NCI-H226 (cell line): ENCODE measurements around the gene ZBTB7C.

Source experiments
- DNase-seq: peaks from one replicate; pipeline ENCODE4 v3.0.0-alpha.2; 2015

ZBTB7C gene

DNA sequence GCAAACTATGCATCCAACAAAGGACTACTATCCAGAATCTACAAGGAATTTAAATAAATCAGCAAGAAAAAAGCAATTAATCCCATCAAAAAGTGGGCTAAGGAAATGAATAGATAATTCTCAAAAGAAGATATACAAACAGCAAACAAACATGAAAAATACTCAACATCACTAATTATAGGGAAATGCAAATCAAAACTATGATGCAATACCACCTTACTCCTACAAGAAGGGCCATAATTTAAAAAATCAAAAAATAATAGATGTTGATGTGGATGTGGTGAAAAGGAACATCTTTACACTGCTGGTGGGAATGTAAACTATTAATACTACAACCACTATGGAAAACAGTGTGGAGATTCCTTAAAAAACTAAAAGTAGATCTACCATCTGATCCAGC is 164.7 kb downstream of the ZBTB7C start:
- no peak for DNase-seq

- no peak for DNase-seq
Measured at GRCh38 chr18:48238636-48239035, 170.5 kb downstream of the ZBTB7C start.

- DNase-seq, result peak; percentile 6
Measured at GRCh38 chr18:48238206-48238605, 171.0 kb downstream of the ZBTB7C start.

DNA sequence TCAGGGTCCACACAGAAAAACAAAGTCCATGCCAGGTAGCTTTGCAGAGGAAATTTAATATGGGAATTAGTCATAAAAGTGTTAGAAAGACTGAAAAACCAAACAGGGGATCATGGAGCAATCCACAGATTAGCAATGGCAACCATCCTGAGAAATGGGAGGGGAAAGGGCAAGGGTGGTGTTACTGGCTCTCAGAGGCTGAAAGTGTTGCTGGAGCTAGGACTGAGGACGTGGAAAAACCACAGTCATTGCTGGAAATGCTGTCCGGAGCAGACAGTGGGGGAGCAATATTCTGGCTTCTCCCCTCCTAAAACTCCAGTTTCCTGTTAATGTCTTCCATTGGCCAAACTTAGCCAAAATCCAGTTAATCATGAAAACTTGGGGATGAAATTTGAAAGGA is 172.4 kb downstream of the ZBTB7C start:
- DNase-seq, result no peak

- DNase-seq, result peak; percentile 39
Measured at GRCh38 chr18:48230467-48231113, 178.6 kb downstream of the ZBTB7C start.

GRCh38 chr18:48229552-48229981 is 179.6 kb downstream of the ZBTB7C start:
- peak; percentile 15 for DNase-seq

DNA sequence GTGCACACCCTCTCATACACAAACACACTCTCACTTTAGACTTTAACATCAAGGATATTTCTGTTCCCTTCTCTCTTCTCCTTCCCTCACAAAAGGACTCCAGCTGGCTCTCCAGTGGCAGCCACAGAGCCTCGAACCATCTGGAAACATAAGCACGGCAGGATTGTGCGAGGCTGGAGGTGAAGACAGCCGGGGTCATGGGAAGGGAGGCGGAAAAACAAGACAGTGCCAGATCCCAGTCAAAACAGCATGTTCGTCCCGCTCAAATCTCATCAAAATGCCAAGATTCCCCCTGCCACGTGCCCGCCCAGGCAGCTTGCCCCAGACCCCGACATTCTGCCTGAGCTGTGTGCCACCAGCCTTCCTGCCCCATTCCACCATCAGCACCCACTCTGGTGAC is 180.3 kb downstream of the ZBTB7C start:
- no peak for DNase-seq

- DNase-seq, result peak; percentile 74
Measured at GRCh38 chr18:48228301-48228715, 180.9 kb downstream of the ZBTB7C start.

DNA sequence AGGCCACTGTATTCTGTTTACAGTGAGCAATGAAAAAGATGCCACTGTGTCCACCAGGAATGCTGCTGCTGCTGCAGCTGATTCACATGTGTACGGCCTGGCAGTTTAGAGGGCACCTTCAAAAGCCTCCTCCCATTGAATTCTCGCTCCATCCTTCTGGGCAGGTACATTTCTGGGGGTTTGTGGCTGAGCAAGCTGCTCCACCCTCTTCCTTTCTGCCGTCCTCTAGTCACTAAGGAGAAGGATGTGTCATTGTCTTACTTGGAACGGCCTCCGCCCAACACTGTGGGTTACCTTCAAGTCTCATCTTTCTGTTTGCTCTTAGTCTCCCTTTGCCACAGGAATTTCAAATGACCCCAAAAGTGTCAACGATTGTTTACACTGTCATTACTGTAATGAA is 182.0 kb downstream of the ZBTB7C start:
- peak; percentile 27 for DNase-seq

DNA sequence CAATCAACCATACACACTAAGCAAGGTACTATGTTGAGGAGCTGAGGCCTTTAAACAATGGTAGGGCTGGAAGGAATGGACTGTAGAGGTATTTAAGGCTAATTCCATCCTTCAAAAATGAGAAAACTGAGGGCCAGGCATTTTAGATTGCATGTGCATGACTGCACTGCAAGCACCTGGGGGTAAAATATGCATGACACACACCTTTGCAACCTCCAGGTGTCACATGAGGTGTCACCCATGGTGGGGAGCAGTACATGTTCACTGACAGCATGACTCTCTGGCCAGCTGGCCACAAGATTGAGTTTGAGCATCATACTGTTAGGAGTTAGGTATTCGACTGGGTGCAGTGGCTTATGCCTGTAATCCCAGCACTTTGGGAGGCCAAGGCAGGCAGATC is 182.8 kb downstream of the ZBTB7C start:
- no peak for DNase-seq

GRCh38 chr18:48222118-48222517 is 187.1 kb downstream of the ZBTB7C start:
- peak; percentile 47 for DNase-seq

DNA sequence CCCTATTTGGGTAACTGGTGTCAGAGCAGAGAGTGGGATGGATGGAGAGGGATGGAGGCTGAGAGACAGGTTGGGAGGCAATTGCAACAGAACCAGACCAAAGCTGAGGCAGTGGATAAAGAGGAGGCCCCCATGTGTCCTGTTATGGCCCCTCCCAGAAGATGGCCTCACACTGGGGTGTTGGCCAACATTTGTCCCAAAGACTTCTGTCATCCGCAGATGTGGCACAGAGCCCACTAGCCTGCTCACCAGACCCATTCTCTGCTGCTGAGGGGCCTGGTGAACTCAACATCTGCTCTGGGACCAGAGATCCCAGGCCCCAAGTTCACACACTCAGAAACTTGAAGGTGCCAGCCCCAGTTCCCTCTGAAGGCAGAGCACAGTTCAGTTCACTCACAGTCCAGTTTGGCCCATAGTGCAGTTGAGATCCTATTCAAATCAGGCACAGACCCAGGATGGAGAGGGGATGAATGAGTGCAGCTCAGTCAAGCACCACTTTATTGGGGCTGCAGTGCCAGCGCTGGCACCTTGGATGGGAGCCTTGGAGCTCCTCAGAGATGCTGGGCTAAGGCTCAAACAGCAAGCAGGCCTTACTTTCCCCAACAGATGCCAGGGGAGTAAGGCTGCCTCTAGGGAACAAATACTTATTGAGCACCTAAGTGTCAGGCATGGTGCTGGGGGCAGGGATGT is 189.2 kb downstream of the ZBTB7C start:
- no peak for DNase-seq

DNA sequence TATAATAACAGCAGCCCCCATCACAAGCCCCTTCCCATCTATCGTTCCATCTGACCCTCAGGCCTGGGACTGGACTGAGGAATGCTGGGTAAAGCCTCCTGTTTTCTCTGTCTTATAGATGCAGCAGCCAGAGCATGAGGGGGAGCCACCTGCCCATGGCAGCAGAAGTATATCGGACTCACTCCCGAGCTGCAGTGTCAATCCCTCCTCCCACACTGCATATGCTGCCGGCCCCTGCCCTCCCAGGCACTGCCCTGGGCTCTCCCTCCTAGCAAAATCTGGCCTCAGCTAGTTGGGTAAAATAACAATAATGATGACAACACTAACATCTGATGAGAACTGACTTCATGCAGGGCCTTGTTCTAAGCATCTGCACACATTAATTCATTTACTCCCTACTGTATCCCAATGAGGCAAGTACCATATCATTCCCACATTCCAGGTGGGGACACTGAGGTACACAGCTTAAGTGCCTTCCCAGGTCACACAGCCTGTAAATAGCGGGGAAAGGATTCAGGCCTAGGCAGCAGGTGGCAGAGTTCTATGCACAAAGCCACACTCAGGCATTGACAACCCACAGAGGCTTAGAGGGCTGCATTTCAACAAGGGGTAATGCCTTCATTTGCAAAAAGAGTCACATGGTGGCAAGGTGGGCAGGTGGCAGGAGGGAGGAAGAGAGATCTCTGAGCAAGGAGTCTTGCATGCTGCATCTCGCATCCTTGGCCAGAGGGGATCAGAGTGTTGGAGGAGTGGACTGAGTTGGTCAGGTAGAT is 190.0 kb downstream of the ZBTB7C start:
- DNase-seq, result no peak

GRCh38 chr18:48218285-48219022 is 190.7 kb downstream of the ZBTB7C start:
- no peak for DNase-seq

GRCh38 chr18:48217258-48218250 is 191.6 kb downstream of the ZBTB7C start:
- DNase-seq, result no peak

GRCh38 chr18:48216639-48217257 is 192.4 kb downstream of the ZBTB7C start:
- no peak for DNase-seq

DNA sequence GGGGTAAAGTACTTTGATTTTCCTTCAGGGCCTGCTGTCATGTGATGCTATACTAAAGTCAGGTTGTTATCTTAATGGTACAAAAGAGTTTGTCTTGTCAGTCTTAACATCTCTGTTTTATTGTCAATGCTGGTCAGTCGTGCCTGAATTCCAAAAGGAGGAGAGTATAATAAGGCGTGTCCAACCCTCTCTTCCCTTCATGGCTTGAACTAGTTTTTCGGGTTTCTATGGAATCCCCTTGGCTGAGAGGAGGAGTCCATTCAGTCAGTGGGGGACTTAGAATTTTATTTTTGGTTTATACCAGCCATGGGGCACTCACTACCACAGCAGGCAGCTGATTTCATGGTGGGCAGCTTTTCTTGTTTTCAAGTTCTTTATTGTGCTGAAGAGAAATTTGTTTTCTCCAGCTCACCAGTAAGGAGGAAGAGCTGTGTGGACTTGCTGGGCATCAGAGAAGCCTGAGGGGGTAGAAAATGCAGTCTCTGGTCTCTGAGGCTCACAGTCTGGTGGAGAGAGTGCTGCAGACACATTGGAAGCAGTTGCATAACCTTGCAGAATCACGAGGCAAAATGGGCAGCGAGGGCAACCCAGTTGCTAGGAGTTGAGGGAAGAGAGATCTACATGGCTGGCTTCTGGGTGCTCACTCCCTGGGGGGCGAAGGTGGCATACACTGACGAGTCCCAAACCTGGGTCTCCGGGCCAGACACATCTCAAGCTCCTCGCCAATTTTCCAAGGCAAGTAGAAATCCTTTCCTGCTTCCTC is 193.1 kb downstream of the ZBTB7C start:
- DNase-seq, result no peak

DNA sequence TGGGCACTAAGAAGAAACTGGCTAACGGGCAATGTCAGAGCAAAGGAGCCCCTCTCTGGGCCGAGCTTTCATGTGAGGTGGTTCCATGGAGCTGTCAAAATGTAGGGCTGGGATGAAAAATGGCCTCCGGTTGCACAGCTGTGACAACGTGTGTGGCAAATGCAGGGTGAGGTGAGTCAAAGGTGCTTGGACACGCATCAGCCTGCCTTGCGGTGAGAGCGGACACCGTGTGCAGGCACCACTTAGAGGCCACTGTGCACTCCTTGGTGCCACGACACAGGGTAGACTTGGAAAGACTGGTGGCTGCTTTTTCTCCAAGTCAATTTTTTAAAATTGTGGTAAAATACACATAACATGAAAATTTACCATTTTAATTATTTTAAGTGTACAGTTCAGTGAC is 195.4 kb downstream of the ZBTB7C start:
- DNase-seq, result no peak

DNA sequence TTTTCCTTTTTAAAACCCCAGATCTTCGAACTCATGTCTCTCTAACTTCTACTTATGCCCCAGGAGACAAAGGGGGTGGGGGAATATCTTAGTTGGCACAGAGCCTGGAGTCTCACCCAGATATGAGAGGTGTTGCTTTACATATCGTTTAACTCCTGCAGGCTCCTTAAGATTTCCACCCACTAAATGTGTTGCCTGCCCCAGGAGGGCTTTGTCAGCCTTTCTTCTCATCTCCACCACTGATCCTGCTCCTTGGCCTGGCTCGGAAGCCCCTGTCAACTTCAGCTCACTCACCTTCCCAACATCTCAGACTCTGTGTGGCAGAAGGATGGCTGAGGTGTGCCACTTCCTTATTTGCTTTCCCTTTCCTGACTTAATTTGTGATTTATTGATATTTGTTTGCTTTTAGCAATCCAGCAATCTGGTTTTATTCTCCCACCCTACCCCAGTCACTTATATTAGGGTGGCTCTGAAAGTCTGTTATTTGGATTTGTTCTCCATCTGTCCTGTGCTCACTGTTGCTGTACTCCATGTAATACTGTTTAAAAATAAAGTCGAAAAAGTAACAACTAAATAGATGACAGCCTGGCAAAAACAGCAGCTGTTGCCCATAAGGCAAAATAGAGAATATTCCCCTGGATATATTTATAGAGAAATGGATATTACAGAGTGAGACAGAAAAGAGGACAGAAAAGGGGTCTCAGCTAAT is 200.6 kb downstream of the ZBTB7C start:
- no peak for DNase-seq

GRCh38 chr18:48207733-48208132 is 201.4 kb downstream of the ZBTB7C start:
- DNase-seq, result no peak
